Endothelial cell of umbilical vein (primary cell): ENCODE results near the gene CMPK2.
A peak's percentile ranks its signal among the peaks of the same experiment; 100 is the strongest.

Source experiments
- CTCF ChIP-seq, 2 donors: IDR thresholded peaks; 1 replicate in 1 of 2; 2 replicates in 1 of 2; pipeline ENCODE4 v1.5.1; 2011; ENCODE audit warnings: low read length in 2 of 2, mild to moderate bottlenecking in 2 of 2, moderate library complexity in 2 of 2, control low read depth in 1 of 2, inconsistent platforms in 1 of 2, low read depth in 1 of 2; ENCODE audit not compliant: insufficient read depth in 1 of 2; ENCODE audit errors: extremely low read depth in 1 of 2
- EZH2 ChIP-seq: IDR thresholded peaks from 2 replicates; pipeline ENCODE4 v1.6.1; 2012; ENCODE audit warnings: borderline replicate concordance, low read depth, mild to moderate bottlenecking, moderate library complexity, low read length, inconsistent platforms; ENCODE audit not compliant: severe bottlenecking
- POLR2A ChIP-seq: IDR thresholded peaks from 2 replicates; pipeline ENCODE4 v1.6.1; 2012; ENCODE audit warnings: low read depth, mild to moderate bottlenecking, control low read depth, low read length
- POLR2AphosphoS5 ChIP-seq: IDR thresholded peaks from 2 replicates; pipeline ENCODE4 v1.6.1; 2012; ENCODE audit warnings: low read depth, mild to moderate bottlenecking, control low read depth, low read length, moderate library complexity; ENCODE audit not compliant: insufficient read depth

DNA sequence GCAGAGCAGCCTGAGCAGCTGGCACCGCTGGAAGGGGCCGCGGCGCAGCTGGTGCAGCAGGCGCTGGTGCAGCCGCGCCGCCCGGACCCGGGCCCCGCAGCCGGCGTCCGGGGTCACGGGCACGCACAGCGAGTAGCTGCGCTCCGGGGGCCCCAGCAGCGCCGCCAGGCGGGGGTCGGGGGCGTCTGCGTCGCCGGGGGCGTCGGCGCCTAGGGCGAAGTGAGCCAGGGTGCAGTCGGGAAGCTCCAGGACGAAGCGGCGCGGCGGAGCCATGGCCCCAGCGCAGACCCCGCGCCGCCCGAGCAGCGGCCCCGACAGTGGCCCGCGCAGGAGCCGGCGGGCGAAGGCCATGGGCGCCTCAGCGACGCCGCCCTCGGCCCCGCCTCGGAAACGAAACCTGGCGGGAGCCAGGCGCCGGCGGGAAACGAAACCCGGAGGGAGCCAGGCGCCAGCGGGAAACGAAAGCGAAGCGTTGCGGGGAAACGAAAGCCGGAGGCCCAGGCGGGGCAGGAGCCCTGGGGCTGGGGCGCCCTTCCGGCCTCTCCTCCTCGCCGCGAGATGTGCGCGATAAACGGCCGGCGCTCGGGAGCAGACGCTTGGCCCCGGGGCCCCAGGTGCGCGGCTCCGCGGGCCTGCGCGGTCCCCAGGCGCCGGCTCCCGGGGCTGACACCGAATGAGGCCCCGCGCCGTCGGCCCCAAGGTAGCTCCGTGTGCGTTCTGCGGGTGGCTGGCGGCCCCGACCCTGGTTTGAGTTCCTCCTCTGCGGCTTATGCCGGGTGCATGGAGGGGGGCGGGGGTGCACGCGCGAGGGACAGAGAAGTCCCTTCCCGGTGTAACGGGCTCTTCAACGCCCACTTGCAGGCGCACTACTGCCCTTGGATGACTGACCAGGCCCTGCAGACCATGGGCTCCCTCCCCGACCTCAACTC, at the start of gene CMPK2:
- TF ChIP-seq CTCF (IDR thresholded peaks at IDR 0.05; ENCODE audit: extremely low read depth in 1 of 2, insufficient read depth in 1 of 2, low read depth in 1 of 2, low read length in 2 of 2), result peak in 1 of 2 donors; percentile 12
- TF ChIP-seq POLR2AphosphoS5, result no peak
- TF ChIP-seq POLR2A, result no peak
- peak; percentile 47 for TF ChIP-seq EZH2
